K562 (cell line): ENCODE data around the gene PRUNE1. TPM values are rescaled to one million over a fixed set of nuclear protein-coding genes. Genes with fewer than 3 reads are reported as not detected.

Experiments used
- ATAC-seq: fragments of 200-7000 bp; cut with Tn5 transposase; 3 replicates; pipeline ENCODE4 v1.9.1; 2020; ENCODE audit warnings: moderate library complexity
- BruUV-seq: library from RNA; stranded (reverse); fragments of 400-500 nt; replicated peaks from 2 replicates; lab custom pipeline; 2021; lab: Mats Ljungman, UMichigan
- CTCF ChIA-PET: fragments of 300-600 bp; formaldehyde crosslinking; extraction: SDS; loops from one replicate; lab custom pipeline; 2021; ENCODE audit warnings: low intra/inter-chr PET ratio; lab: Yijun Ruan, JAX
- POLR2A ChIA-PET: fragments of 300-600, 350-650 bp; sonication (Branson Sonifier 250); formaldehyde crosslinking; extraction: SDS; loops from one replicate; lab custom pipeline; 2021; ENCODE audit warnings: antibody characterized with exemption, inconsistent platforms; lab: Yijun Ruan, JAX
- DNase-seq, 4 experiments: peaks; one replicate each; pipeline versions ENCODE4 v3.0.0 to v3.0.0-alpha.2; 2011 to 2018; ENCODE audit warnings: low spot score in 3 of 4, mixed read lengths in 3 of 4; ENCODE audit errors: extremely low read depth in 1 of 4
- FAIRE-seq: peaks from 2 replicates; lab custom pipeline; 2011; peaks lifted over from hg19 to GRCh38; lab: Jason Lieb, UNC
- H2AFZ ChIP-seq: 2 replicates; pipeline ENCODE4 v1.6.0; 2011; ENCODE audit warnings: low read depth, low read length, control low read depth, inconsistent platforms
- H3K27ac ChIP-seq: fragments of 200-600 bp; 3 replicates; pipeline ENCODE4 v1.8.0; 2011; ENCODE audit warnings: low read depth, mild to moderate bottlenecking, control low read depth, inconsistent platforms, low read length, moderate library complexity, mixed read lengths; ENCODE audit errors: extremely low read depth
- H3K27me3 ChIP-seq, 2 experiments: fragments of 300-600 bp in 1 of 2; 2 replicates in 1 of 2; 3 replicates in 1 of 2; pipeline versions ENCODE4 v1.6.0 to v1.8.0; 2011; ENCODE audit warnings: inconsistent platforms in 2 of 2, low read length in 2 of 2, mild to moderate bottlenecking in 1 of 2, mixed read lengths in 1 of 2, moderate library complexity in 1 of 2; ENCODE audit not compliant: control insufficient read depth in 2 of 2, insufficient read depth in 2 of 2
- H3K36me3 ChIP-seq: fragments of 300-600 bp; 3 replicates; pipeline ENCODE4 v1.8.0; 2011; ENCODE audit warnings: mild to moderate bottlenecking, low read length, inconsistent platforms; ENCODE audit not compliant: control insufficient read depth, insufficient read depth
- H3K4me1 ChIP-seq, 2 experiments: fragments of 200-600 bp in 1 of 2; replicated peaks in 1 of 2; 2 replicates in 1 of 2; 3 replicates in 1 of 2; pipeline versions ENCODE4 v1.5.1 to v1.8.0; 2011; ENCODE audit warnings: inconsistent platforms in 2 of 2, low read length in 2 of 2, mild to moderate bottlenecking in 1 of 2, mixed read lengths in 1 of 2, moderate library complexity in 1 of 2; ENCODE audit not compliant: control insufficient read depth in 2 of 2, insufficient read depth in 2 of 2
- H3K4me2 ChIP-seq: 2 replicates; pipeline ENCODE4 v1.6.1; 2011; ENCODE audit warnings: low read length, control low read depth, inconsistent platforms, mixed read lengths; ENCODE audit not compliant: insufficient read depth
- H3K4me3 ChIP-seq: fragments of 200-600 bp; sonication (generic), shearing (Covaris generic); 2 replicates; pipeline ENCODE4 v1.5.1; 2016; ENCODE audit warnings: control low read depth, inconsistent platforms
- H3K79me2 ChIP-seq: fragments of 200-600 bp; 3 replicates; pipeline ENCODE4 v1.8.0; 2011; ENCODE audit warnings: low read length, inconsistent platforms; ENCODE audit not compliant: control insufficient read depth, insufficient read depth
- H3K9ac ChIP-seq, 2 experiments: 2 replicates each; pipeline versions ENCODE4 v1.6.0 to v1.6.1; 2011; ENCODE audit warnings: low read depth in 2 of 2, low read length in 2 of 2, control low read depth in 1 of 2, inconsistent platforms in 1 of 2, mild to moderate bottlenecking in 1 of 2, mixed read lengths in 1 of 2; ENCODE audit not compliant: insufficient read depth in 1 of 2
- H3K9me1 ChIP-seq: one replicate; pipeline ENCODE4 v1.6.0; 2011; ENCODE audit warnings: inconsistent platforms, mild to moderate bottlenecking, low read length, moderate library complexity; ENCODE audit not compliant: control insufficient read depth, insufficient read depth
- H3K9me3 ChIP-seq: replicated peaks from 2 replicates; pipeline ENCODE4 v1.5.1; 2011; ENCODE audit warnings: low read depth, low read length, inconsistent platforms; ENCODE audit not compliant: control insufficient read depth, insufficient read depth
- H4K20me1 ChIP-seq: replicated peaks from 2 replicates; pipeline ENCODE4 v1.6.1; 2011; ENCODE audit warnings: low read length, inconsistent platforms, mixed read lengths; ENCODE audit not compliant: control insufficient read depth, insufficient read depth
- ARHGAP35 ChIP-seq: fragments of 450-650 bp; IDR thresholded peaks from 2 replicates; pipeline ENCODE4 v1.6.1; 2018; ENCODE audit not compliant: partially characterized antibody
- GABPA ChIP-seq: fragments of 200-800 bp; sonication (Bioruptor generic); conservative IDR thresholded peaks from 2 replicates; pipeline ENCODE4 v1.6.1; 2016; ENCODE audit warnings: low read depth, missing genetic modification characterization, missing compliant biosample characterization
- HNRNPH1 ChIP-seq: fragments of 200-400 bp; formaldehyde crosslinking; optimal IDR thresholded peaks from 2 replicates; pipeline ENCODE3; 2017; ENCODE audit warnings: low read depth, mild to moderate bottlenecking, low read length, moderate library complexity
- MYNN ChIP-seq, 2 experiments: sonication (generic); formaldehyde crosslinking in 1 of 2; IDR thresholded peaks; 2 replicates each; pipeline versions ENCODE4 v1.5.0 to v1.6.1; 2016 to 2020; ENCODE audit warnings: antibody characterized with exemption in 1 of 2, missing genetic modification reagents in 1 of 2
- PHF8 ChIP-seq: fragments of 200-600 bp; sonication (generic); IDR thresholded peaks from 2 replicates; pipeline ENCODE4 v1.6.1; 2012; ENCODE audit warnings: mixed run types, mild to moderate bottlenecking, inconsistent platforms, low read length, moderate library complexity, borderline replicate concordance
- PRMT5 ChIP-seq: sonication (generic); formaldehyde crosslinking; IDR thresholded peaks from 2 replicates; pipeline ENCODE4 v1.5.0; 2020; ENCODE audit warnings: missing genetic modification reagents
- RBM22 ChIP-seq: fragments of 200-400 bp; formaldehyde crosslinking; IDR thresholded peaks from 2 replicates; pipeline ENCODE4 v1.6.1; 2018; ENCODE audit warnings: low read length, low read depth; ENCODE audit not compliant: poor library complexity, severe bottlenecking
- SAFB ChIP-seq: fragments of 200-400 bp; formaldehyde crosslinking; IDR thresholded peaks from 2 replicates; pipeline ENCODE4 v1.6.1; 2017; ENCODE audit warnings: low read depth, low read length, borderline replicate concordance
- WGBS: fragments of 100-300 bp; shearing (Covaris generic); methylation state at CpG from one replicate; pipeline ENCODE4 v1.1.6; 2016; ENCODE audit warnings: low coverage, mixed read lengths; ENCODE audit not compliant: insufficient coverage; ENCODE audit errors: missing lambda C conversion rate; 5-methylcytosine and 5-hydroxymethylcytosine counted together
- in situ Hi-C: fragments of 300-500 bp; cut with MboI; formaldehyde crosslinking; loops from 4 replicates; pipeline ENCODE4 v1.15.0; 2018; ENCODE audit warnings: inconsistent platforms, mixed read lengths
- intact Hi-C: fragments of 100-400 bp; cut with micrococcal nuclease; formaldehyde crosslinking; loops from 2 replicates; pipeline ENCODE4 v1.14.2; 2022
- polyA plus RNA-seq, 8 experiments: library from polyadenylated mRNA; depleted of rRNA in 4 of 8; stranded (reverse) in 5 of 8; unstranded in 3 of 8; fragments of >200 nt; fragmentation: Nextera tagmentation in 2 of 8; fragmentation: Illumina TruSeq in 1 of 8; extraction: Ambion mirVana in 2 of 8; extraction: Trizol in 1 of 8; gene quantifications; 2 replicates each; pipeline versions ENCODE4 v1.2.1 to v1.2.3, GENCODE V29; 2011 to 2014; ENCODE audit warnings: inconsistent platforms in 1 of 8, missing spikeins in 1 of 8
- total RNA-seq, 7 experiments: library from RNA; depleted of rRNA in 6 of 7; stranded (reverse); fragments of >200 nt in 6 of 7; fragmentation: Illumina TruSeq in 2 of 7; extraction: Trizol in 2 of 7; gene quantifications; 2 replicates each; pipeline versions ENCODE4 v1.2.1 to v1.2.3, GENCODE V29; 2011 to 2021; ENCODE audit warnings: low replicate concordance in 1 of 7
- TF ChIP-seq, protein P1 (sequence below): fragments of 450-650 bp; formaldehyde crosslinking; IDR thresholded peaks from 2 replicates; pipeline ENCODE4 v1.4.0; 2022; ENCODE audit warnings: missing genetic modification characterization
- TF ChIP-seq, protein P2 (sequence below): fragments of 250-450 bp; sonication (Bioruptor Pico); IDR thresholded peaks from 2 replicates; pipeline ENCODE4 v1.5.0; 2020; ENCODE audit warnings: mild to moderate bottlenecking
- TF ChIP-seq, protein P3 (sequence below): fragments of 250-450 bp; sonication (Bioruptor Pico); IDR thresholded peaks from 2 replicates; pipeline ENCODE4 v1.9.0; 2021; ENCODE audit warnings: mild to moderate bottlenecking, inconsistent platforms

PRUNE1 gene
- total and polyA plus RNA-seq, 9 of the 15 experiments (the other 6 are each of a cell fraction or from before 2014, with no cell fraction given) = 16.7 to 48.3 (median 26.2) TPM

DNA sequence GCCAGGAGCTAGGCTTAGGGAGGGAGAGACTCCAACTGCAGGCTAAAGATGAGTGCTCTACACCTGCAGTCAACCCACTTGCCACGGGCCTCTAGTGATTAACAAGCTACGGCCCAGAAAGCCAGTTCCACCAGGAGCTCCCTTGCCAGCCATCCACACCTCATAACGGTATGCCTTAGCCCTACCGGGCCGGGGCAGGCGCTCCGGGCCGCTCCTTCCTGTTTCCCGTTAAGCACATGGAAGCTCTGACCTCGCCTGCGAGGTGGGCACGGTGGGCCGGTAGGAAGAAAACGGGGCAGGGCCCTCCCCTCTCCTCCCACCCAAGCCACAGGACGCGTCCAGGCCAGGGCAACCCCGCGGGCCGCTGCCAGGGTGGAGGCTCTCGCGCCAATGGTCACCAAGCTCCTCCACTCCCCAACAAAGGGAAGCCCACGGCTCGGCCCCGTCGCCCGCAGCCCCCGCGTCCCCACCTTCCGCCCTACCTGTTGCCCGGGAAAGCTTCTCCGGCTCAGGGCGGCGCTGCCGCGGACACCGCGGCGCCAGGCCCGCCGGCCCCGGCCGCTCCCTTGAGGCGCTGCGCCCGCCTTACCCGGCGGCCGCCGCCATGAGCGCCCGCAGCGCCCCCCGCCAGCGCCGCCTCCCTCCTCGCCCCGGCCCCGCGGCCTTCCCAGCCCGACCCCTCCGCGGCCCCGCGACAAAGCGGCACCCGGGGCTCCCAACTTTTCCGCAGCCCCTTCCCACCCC, 34.2 kb upstream of the PRUNE1 start (continued):
- TF ChIP-seq MYNN (IDR thresholded peaks at IDR 0.05) (0 out of 2 replicates have a peak, but pooled peaks have one; percentile 9), MYNN (CRISPR knock-in tag; IDR thresholded peaks at IDR 0.05) (no peak)

DNA sequence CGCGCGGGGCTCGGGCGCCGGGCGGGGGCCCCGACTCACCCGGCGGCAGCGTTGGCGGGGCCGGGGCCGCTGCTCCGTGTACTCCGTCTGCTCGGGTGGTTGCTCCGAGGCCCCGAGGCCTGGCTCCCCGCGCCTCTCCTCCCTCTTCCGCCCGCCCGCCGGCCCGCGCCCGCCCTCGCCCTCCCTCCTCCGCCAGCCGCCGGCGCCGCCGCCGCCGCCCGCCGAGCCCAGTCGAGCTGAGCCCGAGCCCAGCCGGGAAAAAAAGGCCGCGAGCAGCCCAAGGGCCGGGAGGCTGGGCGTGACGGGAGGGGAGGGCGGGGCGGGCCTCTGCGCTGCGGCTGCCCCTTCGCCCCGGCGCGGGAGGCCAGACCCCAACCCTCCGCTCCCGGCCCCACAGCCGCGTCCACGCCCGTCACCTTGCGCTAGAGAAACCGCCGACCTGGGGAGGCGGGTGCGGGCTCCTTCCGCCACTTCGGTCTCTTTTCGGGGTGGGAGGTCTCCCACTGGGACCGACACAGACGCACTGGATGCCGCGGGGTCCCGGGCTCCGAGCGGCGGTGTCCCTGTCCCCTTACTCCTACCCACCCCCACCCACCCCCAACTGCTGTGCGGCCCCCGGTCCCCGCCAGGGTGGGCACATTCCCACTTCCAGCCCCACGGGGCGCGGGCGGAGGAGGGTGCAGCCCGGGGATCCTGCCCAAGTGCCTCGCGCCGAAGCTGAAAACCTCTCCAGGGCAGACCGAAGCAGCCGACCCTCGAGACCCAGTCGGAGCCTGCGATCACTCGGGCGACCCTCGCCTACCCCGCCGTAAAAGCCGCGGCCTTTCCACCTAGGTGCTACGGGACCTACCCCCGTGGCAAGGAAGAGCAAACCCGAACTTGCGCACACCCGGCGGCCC, 33.4 kb upstream of the PRUNE1 start, which contains the start of gene CERS2:
TSS of gene CERS2 (minus strand) at position 256 of the 899 bp plus-strand sequence. CDS start 5,745 bp downstream, outside the sequence.
- Histone ChIP-seq H3K9ac (peak within 1 kb of the TSS; percentile 88 to 98), H4K20me1 (peaks cover 30% of the 10 kb centered on the region), H3K4me3 (peak within 1 kb of the TSS; percentile 63), H3K9me3 (no peaks in the 10 kb centered on the region), H3K27me3 (no peaks in the 10 kb centered on the region), H3K9me1 (peaks cover 5% of the 10 kb centered on the region), H3K4me2 (peak within 1 kb of the TSS; percentile 93), H3K79me2 (peaks cover 71% of the 10 kb centered on the region), H3K4me1 (peaks cover 58 to 70% of the 10 kb centered on the region in 2 experiments), H3K36me3 (peaks cover 30% of the 10 kb centered on the region; the same call in 2 of the 3 replicates), H2AFZ (peak within 1 kb of the TSS; percentile 65; the same call in 1 of the 2 replicates), H3K27ac (peak within 1 kb of the TSS; percentile 95)
- peak; percentile 83 to 87 (median 86) for DNase-seq
- ATAC-seq = peak; percentile 61
- in situ Hi-C loops = no loop called here
- POLR2A ChIA-PET = interaction anchor here (0.6 to 4.3 kb wide), 9 partner anchors 10 to 429 kb away, joined by 3 to 58 read pairs (median 5); partner anchors contain the start of genes MCL1 and MINDY1
- CTCF ChIA-PET = no interaction called here
- under 1% methylated on average over 27 of the region's 106 CpGs for WGBS
- BruUV-seq = no TSS peak
- no peak for FAIRE-seq
- intact Hi-C loops = loop anchor here (5.0 to 10.0 kb wide), 3 partner anchors 360 to 428 kb away; partner anchors contain the start of gene ADAMTSL4
- TF ChIP-seq PRMT5 (CRISPR knock-in tag) = no peak
- peak; percentile 30; the same call in 1 of the 2 replicates for TF ChIP-seq GABPA (tag)
- TF ChIP-seq HNRNPH1 = no peak
- TF ChIP-seq, protein P1, sequence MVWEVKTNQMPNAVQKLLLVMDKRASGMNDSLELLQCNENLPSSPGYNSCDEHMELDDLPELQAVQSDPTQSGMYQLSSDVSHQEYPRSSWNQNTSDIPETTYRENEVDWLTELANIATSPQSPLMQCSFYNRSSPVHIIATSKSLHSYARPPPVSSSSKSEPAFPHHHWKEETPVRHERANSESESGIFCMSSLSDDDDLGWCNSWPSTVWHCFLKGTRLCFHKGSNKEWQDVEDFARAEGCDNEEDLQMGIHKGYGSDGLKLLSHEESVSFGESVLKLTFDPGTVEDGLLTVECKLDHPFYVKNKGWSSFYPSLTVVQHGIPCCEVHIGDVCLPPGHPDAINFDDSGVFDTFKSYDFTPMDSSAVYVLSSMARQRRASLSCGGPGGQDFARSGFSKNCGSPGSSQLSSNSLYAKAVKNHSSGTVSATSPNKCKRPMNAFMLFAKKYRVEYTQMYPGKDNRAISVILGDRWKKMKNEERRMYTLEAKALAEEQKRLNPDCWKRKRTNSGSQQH (CRISPR knock-in tag) = no peak
- no peak for TF ChIP-seq ARHGAP35
- TF ChIP-seq, protein P2, sequence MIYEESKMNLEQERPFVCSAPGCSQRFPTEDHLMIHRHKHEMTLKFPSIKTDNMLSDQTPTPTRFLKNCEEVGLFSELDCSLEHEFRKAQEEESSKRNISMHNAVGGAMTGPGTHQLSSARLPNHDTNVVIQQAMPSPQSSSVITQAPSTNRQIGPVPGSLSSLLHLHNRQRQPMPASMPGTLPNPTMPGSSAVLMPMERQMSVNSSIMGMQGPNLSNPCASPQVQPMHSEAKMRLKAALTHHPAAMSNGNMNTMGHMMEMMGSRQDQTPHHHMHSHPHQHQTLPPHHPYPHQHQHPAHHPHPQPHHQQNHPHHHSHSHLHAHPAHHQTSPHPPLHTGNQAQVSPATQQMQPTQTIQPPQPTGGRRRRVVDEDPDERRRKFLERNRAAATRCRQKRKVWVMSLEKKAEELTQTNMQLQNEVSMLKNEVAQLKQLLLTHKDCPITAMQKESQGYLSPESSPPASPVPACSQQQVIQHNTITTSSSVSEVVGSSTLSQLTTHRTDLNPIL (CRISPR knock-in tag) = no peak
- no peak for TF ChIP-seq RBM22
- TF ChIP-seq PHF8 = peak; percentile 64; the same call in 1 of the 2 replicates
- TF ChIP-seq SAFB = 0 out of 2 replicates have a peak, but pooled peaks have one; percentile 37
- TF ChIP-seq, protein P3, sequence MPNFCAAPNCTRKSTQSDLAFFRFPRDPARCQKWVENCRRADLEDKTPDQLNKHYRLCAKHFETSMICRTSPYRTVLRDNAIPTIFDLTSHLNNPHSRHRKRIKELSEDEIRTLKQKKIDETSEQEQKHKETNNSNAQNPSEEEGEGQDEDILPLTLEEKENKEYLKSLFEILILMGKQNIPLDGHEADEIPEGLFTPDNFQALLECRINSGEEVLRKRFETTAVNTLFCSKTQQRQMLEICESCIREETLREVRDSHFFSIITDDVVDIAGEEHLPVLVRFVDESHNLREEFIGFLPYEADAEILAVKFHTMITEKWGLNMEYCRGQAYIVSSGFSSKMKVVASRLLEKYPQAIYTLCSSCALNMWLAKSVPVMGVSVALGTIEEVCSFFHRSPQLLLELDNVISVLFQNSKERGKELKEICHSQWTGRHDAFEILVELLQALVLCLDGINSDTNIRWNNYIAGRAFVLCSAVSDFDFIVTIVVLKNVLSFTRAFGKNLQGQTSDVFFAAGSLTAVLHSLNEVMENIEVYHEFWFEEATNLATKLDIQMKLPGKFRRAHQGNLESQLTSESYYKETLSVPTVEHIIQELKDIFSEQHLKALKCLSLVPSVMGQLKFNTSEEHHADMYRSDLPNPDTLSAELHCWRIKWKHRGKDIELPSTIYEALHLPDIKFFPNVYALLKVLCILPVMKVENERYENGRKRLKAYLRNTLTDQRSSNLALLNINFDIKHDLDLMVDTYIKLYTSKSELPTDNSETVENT (CRISPR knock-in tag) = no peak
